ENCODE data around the gene LRP3. TPM values are rescaled to one million over a fixed set of nuclear protein-coding genes. Genes with fewer than 3 reads are reported as not detected.

LRP3 gene
- total RNA-seq, 1 experiment from 2014 or later, result 29.0 TPM

GRCh38 chr19:33247441-33247819, 53.3 kb downstream of the LRP3 start:
- POLR2A ChIA-PET, result no interaction called here
- Histone ChIP-seq H4K20me1 (ENCODE audit: insufficient read depth) (no peaks in the 10 kb centered on the region), H3K9me2 (ENCODE audit: insufficient read depth) (no peaks in the 10 kb centered on the region), H3K9me3 (ENCODE audit: control insufficient read depth in 1 of 2, insufficient read depth in 1 of 2, low read depth in 1 of 2, low read length in 2 of 2) (peaks cover 11 to 13% of the 10 kb centered on the region in 2 experiments; a peak in 2 of 4 replicates), H3K4me2 (ENCODE audit: low read length) (no peak overlapping the region), H3K4me3 (replicated peaks in 1 of 2; ENCODE audit: low read depth in 1 of 2, low read length in 2 of 2) (no peak overlapping the region), H3K79me2 (ENCODE audit: insufficient read depth, low read length) (no peaks in the 10 kb centered on the region), H2AFZ (ENCODE audit: low read depth, low read length, poor library complexity, severe bottlenecking) (no peak overlapping the region), H3K4me1 (ENCODE audit: control insufficient read depth in 1 of 2, insufficient read depth in 2 of 2, low read length in 2 of 2) (peaks cover 10 to 15% of the 10 kb centered on the region in 2 experiments; a peak in 3 of 4 replicates), H3K9ac (ENCODE audit: low read length) (no peak overlapping the region), H3K36me3 (ENCODE audit: control insufficient read depth in 1 of 2, insufficient read depth in 2 of 2, low read length in 2 of 2) (no peaks in the 10 kb centered on the region), H3K27me3 (ENCODE audit: insufficient read depth, low read length) (no peaks in the 10 kb centered on the region), H3K27ac (ENCODE audit: low read depth, low read length) (no peak overlapping the region)
- DNase-seq (ENCODE audit: low read depth, low spot score), result no peak
- BruUV-seq (replicated peaks), result no TSS peak
- CTCF ChIA-PET, result interaction anchor here (1.0 to 1.1 kb wide), 2 partner anchors 64 to 159 kb away, joined by 4 read pairs; no protein-coding TSS in a partner anchor
- RAD21 ChIA-PET (ENCODE audit: low non-redundant PET in 1 of 2, low total read pairs in 2 of 2, uncharacterized antibody in 2 of 2, unreplicated experiment in 2 of 2), result no interaction called here
- ATAC-seq, result no peak
- TF ChIP-seq REST (IDR thresholded peaks at IDR 0.05; ENCODE audit: low read depth), result no peak
- no peak for TF ChIP-seq ZBTB33 (IDR thresholded peaks at IDR 0.05; ENCODE audit: extremely low read depth, insufficient replicate concordance, low read length)
- TF ChIP-seq EZH2 (IDR thresholded peaks at IDR 0.05), result no peak
- no peak for TF ChIP-seq CBX3 (IDR thresholded peaks at IDR 0.05; ENCODE audit: low read depth)
- no peak for TF ChIP-seq RAD21 (IDR thresholded peaks at IDR 0.05; ENCODE audit: low read depth)
- TF ChIP-seq EZH2phosphoT487 (IDR thresholded peaks at IDR 0.05; ENCODE audit: borderline replicate concordance), result no peak
- TF ChIP-seq SIN3A (IDR thresholded peaks at IDR 0.05; ENCODE audit: low read depth), result no peak
- TF ChIP-seq POLR2AphosphoS5 (IDR thresholded peaks at IDR 0.05; ENCODE audit: low read depth, low read length), result no peak
- no peak for TF ChIP-seq SP1 (IDR thresholded peaks at IDR 0.05; ENCODE audit: low read depth)
- TF ChIP-seq CTCF (IDR thresholded peaks at IDR 0.05 in 2 of 3, conservative IDR thresholded peaks at IDR 0.05 in 1 of 3; ENCODE audit: borderline replicate concordance in 1 of 3, insufficient read depth in 1 of 3, low read depth in 2 of 3, low read length in 2 of 3), result no peak
- TF ChIP-seq TCF7L2 (IDR thresholded peaks at IDR 0.05; ENCODE audit: borderline replicate concordance, extremely low read depth, insufficient read depth, insufficient read length), result no peak
- TF ChIP-seq MAX (IDR thresholded peaks at IDR 0.05), result no peak
- TF ChIP-seq ELF1 (IDR thresholded peaks at IDR 0.05; ENCODE audit: borderline replicate concordance, low read depth), result no peak
- TF ChIP-seq JUND (IDR thresholded peaks at IDR 0.05), result no peak
- intact Hi-C loops (cut with micrococcal nuclease), result loop anchor here (5.0 kb wide), 1 partner anchor 55 kb away; the partner anchor contains the start of gene CEBPA

All from HCT116 (cell line).